ENCODE data around the gene CST7.

CST7 gene

GRCh38 chr20:24961384-24962181 is 12.5 kb downstream of the CST7 start:
- Histone ChIP-seq H3K4me2 (no peak overlapping the region), H3K27ac (no peak overlapping the region), H3K4me1 (ENCODE audit: low read depth, poor library complexity, severe bottlenecking) (no peaks in the 10 kb centered on the region), H3K27me3 (ENCODE audit: insufficient read depth, low read depth) (no peaks in the 10 kb centered on the region), H3K4me3 (IDR thresholded peaks at IDR 0.05; ENCODE audit: insufficient read depth, low read depth, low read length) (no peak overlapping the region), H2AFZ (ENCODE audit: low read depth) (no peak overlapping the region), H3K79me2 (ENCODE audit: insufficient read depth, low read depth) (no peaks in the 10 kb centered on the region), H4K20me1 (ENCODE audit: insufficient read depth) (no peaks in the 10 kb centered on the region), H3K36me3 (ENCODE audit: insufficient read depth) (no peaks in the 10 kb centered on the region), H3K9ac (no peak overlapping the region)
- TF ChIP-seq, protein P1, sequence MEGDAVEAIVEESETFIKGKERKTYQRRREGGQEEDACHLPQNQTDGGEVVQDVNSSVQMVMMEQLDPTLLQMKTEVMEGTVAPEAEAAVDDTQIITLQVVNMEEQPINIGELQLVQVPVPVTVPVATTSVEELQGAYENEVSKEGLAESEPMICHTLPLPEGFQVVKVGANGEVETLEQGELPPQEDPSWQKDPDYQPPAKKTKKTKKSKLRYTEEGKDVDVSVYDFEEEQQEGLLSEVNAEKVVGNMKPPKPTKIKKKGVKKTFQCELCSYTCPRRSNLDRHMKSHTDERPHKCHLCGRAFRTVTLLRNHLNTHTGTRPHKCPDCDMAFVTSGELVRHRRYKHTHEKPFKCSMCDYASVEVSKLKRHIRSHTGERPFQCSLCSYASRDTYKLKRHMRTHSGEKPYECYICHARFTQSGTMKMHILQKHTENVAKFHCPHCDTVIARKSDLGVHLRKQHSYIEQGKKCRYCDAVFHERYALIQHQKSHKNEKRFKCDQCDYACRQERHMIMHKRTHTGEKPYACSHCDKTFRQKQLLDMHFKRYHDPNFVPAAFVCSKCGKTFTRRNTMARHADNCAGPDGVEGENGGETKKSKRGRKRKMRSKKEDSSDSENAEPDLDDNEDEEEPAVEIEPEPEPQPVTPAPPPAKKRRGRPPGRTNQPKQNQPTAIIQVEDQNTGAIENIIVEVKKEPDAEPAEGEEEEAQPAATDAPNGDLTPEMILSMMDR (conservative IDR thresholded peaks at IDR 0.05; ENCODE audit: low read depth, low read length), result no peak

DNA sequence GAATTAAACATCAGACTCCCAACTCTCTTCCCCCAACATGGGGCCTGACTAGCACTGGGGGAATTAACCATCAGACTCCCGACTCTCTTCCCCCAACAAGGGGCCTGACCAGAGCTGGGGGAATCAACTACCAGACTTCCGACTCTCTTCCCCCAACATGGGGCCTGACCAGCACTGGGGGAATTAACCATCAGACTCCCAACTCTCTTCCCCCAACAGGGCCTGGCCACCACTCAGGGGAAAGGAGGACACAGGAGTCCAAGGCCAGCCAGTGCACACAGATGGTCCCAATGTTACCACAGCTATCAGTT is 13.1 kb downstream of the CST7 start:
- Histone ChIP-seq H3K9ac (no peak overlapping the region), H3K79me2 (ENCODE audit: insufficient read depth, low read depth) (no peaks in the 10 kb centered on the region), H3K4me1 (ENCODE audit: low read depth, poor library complexity, severe bottlenecking) (no peaks in the 10 kb centered on the region), H3K36me3 (ENCODE audit: insufficient read depth) (no peaks in the 10 kb centered on the region), H4K20me1 (ENCODE audit: insufficient read depth) (no peaks in the 10 kb centered on the region), H2AFZ (ENCODE audit: low read depth) (no peak overlapping the region), H3K27me3 (ENCODE audit: insufficient read depth, low read depth) (no peaks in the 10 kb centered on the region), H3K4me3 (IDR thresholded peaks at IDR 0.05; ENCODE audit: insufficient read depth, low read depth, low read length) (no peak overlapping the region), H3K27ac (no peak overlapping the region), H3K4me2 (no peak overlapping the region)
- TF ChIP-seq, protein P1 (conservative IDR thresholded peaks at IDR 0.05; ENCODE audit: low read depth, low read length), result no peak

DNA sequence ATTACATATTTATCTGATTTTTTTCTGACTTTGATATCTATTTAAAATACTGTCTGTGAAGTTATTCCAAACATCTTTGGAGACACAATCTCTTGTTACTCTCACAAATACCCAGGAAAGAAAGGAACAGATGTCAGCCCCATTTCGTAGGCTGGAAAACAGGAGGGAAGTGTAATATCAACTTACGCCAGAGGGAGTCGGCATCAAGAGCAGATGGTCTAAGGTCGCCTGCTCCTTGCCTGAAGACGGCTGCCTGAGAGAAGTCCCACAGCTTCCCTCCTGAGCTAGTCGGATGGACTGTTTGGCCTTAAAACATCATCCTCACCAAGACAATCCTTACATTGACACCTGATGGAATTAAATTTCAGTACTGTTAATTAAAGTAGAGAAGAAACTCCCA is 13.4 kb downstream of the CST7 start:
- no peak overlapping the region for H3K4me2 ChIP-seq
- H3K9ac ChIP-seq, result no peak overlapping the region
- no peak overlapping the region for H3K27ac ChIP-seq
- H3K36me3 ChIP-seq (ENCODE audit: insufficient read depth), result no peaks in the 10 kb centered on the region
- H2AFZ ChIP-seq (ENCODE audit: low read depth), result no peak overlapping the region
- H4K20me1 ChIP-seq (ENCODE audit: insufficient read depth), result no peaks in the 10 kb centered on the region
- no peaks in the 10 kb centered on the region for H3K27me3 ChIP-seq (ENCODE audit: insufficient read depth, low read depth)
- TF ChIP-seq, protein P1 (conservative IDR thresholded peaks at IDR 0.05; ENCODE audit: low read depth, low read length), result no peak
- no peaks in the 10 kb centered on the region for H3K79me2 ChIP-seq (ENCODE audit: insufficient read depth, low read depth)
- no peak overlapping the region for H3K4me3 ChIP-seq (IDR thresholded peaks at IDR 0.05; ENCODE audit: insufficient read depth, low read depth, low read length)
- H3K4me1 ChIP-seq (ENCODE audit: low read depth, poor library complexity, severe bottlenecking), result no peaks in the 10 kb centered on the region

GRCh38 chr20:24963672-24964505 is 14.8 kb downstream of the CST7 start:
- H3K79me2 ChIP-seq (ENCODE audit: insufficient read depth, low read depth), result no peaks in the 10 kb centered on the region
- H3K9ac ChIP-seq, result no peak overlapping the region
- H3K27ac ChIP-seq, result no peak overlapping the region
- H2AFZ ChIP-seq (ENCODE audit: low read depth), result no peak overlapping the region
- H3K4me3 ChIP-seq (IDR thresholded peaks at IDR 0.05; ENCODE audit: insufficient read depth, low read depth, low read length), result no peak overlapping the region
- H3K27me3 ChIP-seq (ENCODE audit: insufficient read depth, low read depth), result no peaks in the 10 kb centered on the region
- no peaks in the 10 kb centered on the region for H4K20me1 ChIP-seq (ENCODE audit: insufficient read depth)
- no peaks in the 10 kb centered on the region for H3K36me3 ChIP-seq (ENCODE audit: insufficient read depth)
- no peaks in the 10 kb centered on the region for H3K4me1 ChIP-seq (ENCODE audit: low read depth, poor library complexity, severe bottlenecking)
- no peak overlapping the region for H3K4me2 ChIP-seq
- TF ChIP-seq, protein P1 (conservative IDR thresholded peaks at IDR 0.05; ENCODE audit: low read depth, low read length), result no peak
